Thyroid gland (tissue), 4 donors: ENCODE data around the gene APCDD1L. TPM values are rescaled to one million over a fixed set of nuclear protein-coding genes. Genes with fewer than 3 reads are reported as not detected.

Experiments
- DNase-seq, 2 donors: peaks; one replicate each; pipeline ENCODE4 v3.0.0-alpha.2; 2019
- H3K27ac ChIP-seq, 3 donors: fragments of 200-600 bp; sonication (generic); 1 replicate in 2 of 3; 2 replicates in 1 of 3; pipeline ENCODE4 v1.5.1; 2016 to 2019; ENCODE audit warnings: mild to moderate bottlenecking in 1 of 3, moderate library complexity in 1 of 3
- H3K27me3 ChIP-seq: fragments of 200-600 bp; sonication (generic); one replicate; pipeline ENCODE4 v1.5.1; 2019
- H3K36me3 ChIP-seq, 2 donors: fragments of 200-600 bp; sonication (generic); one replicate each; pipeline ENCODE4 v1.5.1; 2016 to 2019
- H3K4me1 ChIP-seq, 2 donors: fragments of 200-600 bp; sonication (generic); one replicate each; pipeline ENCODE4 v1.5.1; 2017 to 2019
- H3K4me3 ChIP-seq, 3 donors: fragments of 200-600 bp; sonication (generic); replicated peaks in 1 of 3; 1 replicate in 2 of 3; 2 replicates in 1 of 3; pipeline ENCODE4 v1.5.1; 2016; ENCODE audit warnings: mild to moderate bottlenecking in 1 of 3
- H3K9me3 ChIP-seq: fragments of 200-600 bp; sonication (generic); one replicate; pipeline ENCODE4 v1.5.1; 2017
- CTCF ChIP-seq, 6 experiments: fragments of 200-600 bp in 3 of 6; fragments of 450-650 bp in 3 of 6; sonication (generic) in 3 of 6; IDR thresholded peaks; one replicate each; pipeline ENCODE4 v1.5.1; 2016 to 2019; ENCODE audit warnings: antibody characterized with exemption in 6 of 6, mild to moderate bottlenecking in 2 of 6, inconsistent platforms in 1 of 6, moderate library complexity in 1 of 6
- POLR2A ChIP-seq, 2 donors: fragments of 450-650 bp; IDR thresholded peaks; one replicate each; pipeline ENCODE4 v1.6.1; 2017; ENCODE audit warnings: antibody characterized with exemption in 2 of 2, mild to moderate bottlenecking in 2 of 2, moderate library complexity in 1 of 2
- WGBS, 2 donors: methylation state at CpG; one replicate each; pipeline ENCODE4 v1.1.5; 2017; 5-methylcytosine and 5-hydroxymethylcytosine counted together
- intact Hi-C: fragments of 100-400 bp; cut with DNase I; formaldehyde crosslinking; loops from one replicate; pipeline ENCODE4 v1.15.1; 2023
- total RNA-seq, 4 donors: library from RNA; depleted of rRNA; stranded (reverse); fragments of >200 nt; gene quantifications; one replicate each; pipeline ENCODE4 v1.2.3, GENCODE V29; 2016

APCDD1L gene
- total RNA-seq, 4 donors from 2014 or later: 0.11 TPM; not detected in 3

- TF ChIP-seq CTCF (IDR thresholded peaks at IDR 0.05): no peak
- no peak for TF ChIP-seq POLR2A (IDR thresholded peaks at IDR 0.05)
- Histone ChIP-seq H3K4me3 (no peak overlapping the region), H3K4me1 (peaks cover 17 to 42% of the 10 kb centered on the region in 2 donors), H3K27ac (no peak overlapping the region), H3K9me3 (no peaks in the 10 kb centered on the region), H3K27me3 (no peaks in the 10 kb centered on the region), H3K36me3 (peaks cover 7 to 11% of the 10 kb centered on the region in 2 donors)
- no peak for DNase-seq
- 95 to 100% methylated on average over 4 of the region's 4 CpGs for WGBS, 2 donors
- intact Hi-C loops: loop anchor here (5.0 kb wide), 1 partner anchor 212 kb away; no protein-coding TSS in a partner anchor
Observed at GRCh38 chr20:58448958-58449357, 66.2 kb downstream of the APCDD1L start.

- DNase-seq: peak; percentile 65 to 74
- intact Hi-C loops: loop anchor here (5.0 kb wide), 1 partner anchor 210 kb away; no protein-coding TSS in a partner anchor
- WGBS, 2 donors: 65 to 70% methylated on average over 10 of the region's 10 CpGs
- H3K4me1 ChIP-seq: peaks cover 11 to 31% of the 10 kb centered on the region in 2 donors
- peak overlapping the region in 1 of 3 donors; percentile 47 for H3K27ac ChIP-seq
- no peaks in the 10 kb centered on the region for H3K9me3 ChIP-seq
- TF ChIP-seq POLR2A (IDR thresholded peaks at IDR 0.05): no peak
- TF ChIP-seq CTCF (IDR thresholded peaks at IDR 0.05): peak in 5 of 6 experiments; percentile 33 to 69 (median 66)
- H3K36me3 ChIP-seq: peaks cover 7 to 16% of the 10 kb centered on the region in 2 donors
- H3K4me3 ChIP-seq: no peak overlapping the region
- H3K27me3 ChIP-seq: no peaks in the 10 kb centered on the region
Observed at GRCh38 chr20:58447511-58448391, 67.4 kb downstream of the APCDD1L start.

GRCh38 chr20:58446960-58447265 lies 68.3 kb downstream of the APCDD1L start:
- H3K27ac ChIP-seq: peak overlapping the region in 2 of 3 donors; percentile 47 to 54
- H3K36me3 ChIP-seq: peaks cover 7 to 16% of the 10 kb centered on the region in 2 donors
- no peaks in the 10 kb centered on the region for H3K27me3 ChIP-seq
- H3K4me1 ChIP-seq: peaks cover 4 to 23% of the 10 kb centered on the region in 2 donors
- TF ChIP-seq CTCF (IDR thresholded peaks at IDR 0.05) (no peak), POLR2A (IDR thresholded peaks at IDR 0.05) (no peak)
- H3K4me3 ChIP-seq: no peak overlapping the region
- intact Hi-C loops: loop anchor here (5.0 kb wide), 1 partner anchor 210 kb away; no protein-coding TSS in a partner anchor
- DNase-seq: no peak
- H3K9me3 ChIP-seq: no peaks in the 10 kb centered on the region
- WGBS, 2 donors: 75 to 80% methylated on average over 7 of the region's 7 CpGs

GRCh38 chr20:58446264-58446959 lies 68.8 kb downstream of the APCDD1L start:
- peak; percentile 35 to 59 for DNase-seq
- TF ChIP-seq POLR2A (IDR thresholded peaks at IDR 0.05) (no peak), CTCF (IDR thresholded peaks at IDR 0.05) (peak in 3 of 6 experiments; percentile 8 to 27 (median 13))
- WGBS, 2 donors: 60 to 66% methylated on average over 6 of the region's 6 CpGs
- intact Hi-C loops: loop anchor here (5.0 kb wide), 1 partner anchor 209 kb away; no protein-coding TSS in a partner anchor
- Histone ChIP-seq H3K4me3 (no peak overlapping the region), H3K36me3 (peaks cover 7 to 16% of the 10 kb centered on the region in 2 donors), H3K9me3 (no peaks in the 10 kb centered on the region), H3K27ac (peak overlapping the region; percentile 19 to 54 (median 47)), H3K4me1 (peaks cover 4 to 23% of the 10 kb centered on the region in 2 donors), H3K27me3 (no peaks in the 10 kb centered on the region)
